ENCODE data around the gene SPSB2.

DNA sequence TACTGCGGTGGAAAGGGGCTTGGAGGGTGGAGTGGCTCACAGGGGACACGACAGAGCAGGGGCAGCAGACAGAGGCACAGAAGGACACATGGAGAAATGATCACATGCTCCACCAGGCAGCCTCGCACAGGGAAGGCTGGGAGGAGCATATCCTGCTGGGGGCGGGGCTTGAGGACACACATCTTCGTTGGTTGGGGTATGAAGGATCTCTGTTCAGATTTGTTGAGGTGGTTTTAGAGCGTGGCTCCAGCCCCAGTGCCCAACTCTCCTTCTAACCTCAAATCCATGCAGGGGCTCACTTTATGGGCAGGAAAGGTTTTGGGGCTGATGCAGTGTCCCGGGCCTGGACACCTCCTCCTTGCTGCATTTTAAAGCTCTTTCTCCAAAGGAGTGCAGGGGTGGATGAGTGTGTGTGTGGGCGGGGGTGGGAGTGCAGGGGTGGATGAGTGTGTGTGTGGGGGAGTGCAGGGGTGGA lies 45.6 kb downstream of the SPSB2 start:
- TF ChIP-seq, protein P1, sequence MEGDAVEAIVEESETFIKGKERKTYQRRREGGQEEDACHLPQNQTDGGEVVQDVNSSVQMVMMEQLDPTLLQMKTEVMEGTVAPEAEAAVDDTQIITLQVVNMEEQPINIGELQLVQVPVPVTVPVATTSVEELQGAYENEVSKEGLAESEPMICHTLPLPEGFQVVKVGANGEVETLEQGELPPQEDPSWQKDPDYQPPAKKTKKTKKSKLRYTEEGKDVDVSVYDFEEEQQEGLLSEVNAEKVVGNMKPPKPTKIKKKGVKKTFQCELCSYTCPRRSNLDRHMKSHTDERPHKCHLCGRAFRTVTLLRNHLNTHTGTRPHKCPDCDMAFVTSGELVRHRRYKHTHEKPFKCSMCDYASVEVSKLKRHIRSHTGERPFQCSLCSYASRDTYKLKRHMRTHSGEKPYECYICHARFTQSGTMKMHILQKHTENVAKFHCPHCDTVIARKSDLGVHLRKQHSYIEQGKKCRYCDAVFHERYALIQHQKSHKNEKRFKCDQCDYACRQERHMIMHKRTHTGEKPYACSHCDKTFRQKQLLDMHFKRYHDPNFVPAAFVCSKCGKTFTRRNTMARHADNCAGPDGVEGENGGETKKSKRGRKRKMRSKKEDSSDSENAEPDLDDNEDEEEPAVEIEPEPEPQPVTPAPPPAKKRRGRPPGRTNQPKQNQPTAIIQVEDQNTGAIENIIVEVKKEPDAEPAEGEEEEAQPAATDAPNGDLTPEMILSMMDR (IDR thresholded peaks at IDR 0.05): no peak
- no peak for TF ChIP-seq POLR2A (IDR thresholded peaks at IDR 0.05)
- TF ChIP-seq POLR2AphosphoS5 (IDR thresholded peaks at IDR 0.05): no peak
- no peak for TF ChIP-seq EP300 (IDR thresholded peaks at IDR 0.05)

Data from suprapubic skin (tissue), 4 donors.